Measurements from ENCODE around the gene ZSWIM6. TPM values are rescaled to one million over a fixed set of nuclear protein-coding genes. Genes with fewer than 3 reads are reported as not detected.

The ZSWIM6 gene
- polyA plus RNA-seq, 1 of the 3 experiments (the other 2 are of a cell fraction): 7.4 TPM

DNA sequence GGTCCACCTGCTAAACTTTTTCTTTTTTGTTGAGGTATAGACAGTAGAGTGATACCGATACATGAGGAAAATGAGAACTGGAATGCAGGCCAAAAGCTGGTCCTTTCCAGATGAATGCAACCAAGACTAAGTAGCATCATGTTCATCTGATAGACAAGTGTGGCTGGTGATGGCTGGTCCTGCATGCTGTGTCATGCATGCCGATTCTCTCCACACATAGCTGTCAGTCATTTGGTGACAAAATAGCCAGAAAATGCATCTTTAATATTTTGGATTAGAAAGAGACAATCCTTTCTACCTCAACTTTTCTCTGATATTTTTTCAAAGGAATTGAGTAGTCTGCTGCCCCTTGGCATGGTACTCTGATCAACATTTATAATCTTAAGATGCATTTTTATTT, 49.9 kb downstream of the ZSWIM6 start (continued):
- TF ChIP-seq, protein P1, sequence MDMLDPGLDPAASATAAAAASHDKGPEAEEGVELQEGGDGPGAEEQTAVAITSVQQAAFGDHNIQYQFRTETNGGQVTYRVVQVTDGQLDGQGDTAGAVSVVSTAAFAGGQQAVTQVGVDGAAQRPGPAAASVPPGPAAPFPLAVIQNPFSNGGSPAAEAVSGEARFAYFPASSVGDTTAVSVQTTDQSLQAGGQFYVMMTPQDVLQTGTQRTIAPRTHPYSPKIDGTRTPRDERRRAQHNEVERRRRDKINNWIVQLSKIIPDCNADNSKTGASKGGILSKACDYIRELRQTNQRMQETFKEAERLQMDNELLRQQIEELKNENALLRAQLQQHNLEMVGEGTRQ (IDR thresholded peaks at IDR 0.05; ENCODE audit: borderline replicate concordance, low read depth, low read length): no peak
- TF ChIP-seq FOSL2 (IDR thresholded peaks at IDR 0.05; ENCODE audit: borderline replicate concordance, low read depth): no peak
- TF ChIP-seq EP300 (IDR thresholded peaks at IDR 0.05; ENCODE audit: borderline replicate concordance in 1 of 2, low read depth in 1 of 2, low read length in 1 of 2): no peak

DNA sequence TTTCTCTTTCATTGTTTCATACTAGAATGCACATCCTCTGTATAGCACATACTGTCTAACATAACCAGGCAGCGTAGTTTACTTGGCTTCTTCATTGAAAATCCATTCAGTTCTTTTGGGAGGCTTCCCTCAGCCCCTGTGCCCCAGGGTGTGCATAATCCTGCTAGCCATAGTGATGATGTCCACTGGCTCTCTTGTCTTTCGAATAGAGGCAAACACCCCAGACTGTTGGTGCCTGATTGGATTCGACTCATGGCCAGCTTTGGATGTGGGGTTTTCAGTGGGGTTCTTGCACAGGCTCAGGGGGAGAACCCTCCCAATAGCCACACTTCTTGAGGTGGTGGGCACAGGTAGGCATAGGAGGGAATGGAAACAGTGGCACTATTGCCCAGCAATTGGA, 53.6 kb downstream of the ZSWIM6 start:
- H3K4me3 ChIP-seq (ENCODE audit: low read depth in 2 of 2, low read length in 1 of 2): no peak overlapping the region
- H3F3A ChIP-seq (replicated peaks; ENCODE audit: insufficient read depth): no peaks in the 10 kb centered on the region
- no peaks in the 10 kb centered on the region for H3K9me2 ChIP-seq
- no peak for DNase-seq
- H3K36me3 ChIP-seq (replicated peaks in 1 of 2; ENCODE audit: control insufficient read depth in 1 of 2, insufficient read depth in 2 of 2, low read length in 1 of 2): no peaks in the 10 kb centered on the region
- ChIA-PET CTCF (interaction anchor here (1.5 kb wide), 1 partner anchor 14 kb away, joined by 4 read pairs; no protein-coding TSS in a partner anchor), POLR2A (no interaction called here)
- no peak overlapping the region for H2AFZ ChIP-seq (ENCODE audit: low read depth)
- H4K20me1 ChIP-seq (ENCODE audit: insufficient read depth): peaks cover 61% of the 10 kb centered on the region
- H3K9me3 ChIP-seq: no peaks in the 10 kb centered on the region
- H3K27ac ChIP-seq (ENCODE audit: low read depth in 2 of 2, low read length in 1 of 2): no peak overlapping the region
- no peaks in the 10 kb centered on the region for H3K27me3 ChIP-seq (ENCODE audit: insufficient read depth)
- 94% methylated on average over 3 of the region's 3 CpGs for WGBS (ENCODE audit: low lambda C conversion rate)
- peaks cover 94% of the 10 kb centered on the region for H3K79me2 ChIP-seq (ENCODE audit: insufficient read depth)
- H3K4me1 ChIP-seq (ENCODE audit: control insufficient read depth in 1 of 2, insufficient read depth in 2 of 2, low read depth in 1 of 2, low read length in 1 of 2): peaks cover 4 to 6% of the 10 kb centered on the region in 2 experiments; a peak in 2 of 4 replicates
- H3K4me2 ChIP-seq: no peak overlapping the region
- no peak overlapping the region for H3K9ac ChIP-seq
- TF ChIP-seq, protein P2, sequence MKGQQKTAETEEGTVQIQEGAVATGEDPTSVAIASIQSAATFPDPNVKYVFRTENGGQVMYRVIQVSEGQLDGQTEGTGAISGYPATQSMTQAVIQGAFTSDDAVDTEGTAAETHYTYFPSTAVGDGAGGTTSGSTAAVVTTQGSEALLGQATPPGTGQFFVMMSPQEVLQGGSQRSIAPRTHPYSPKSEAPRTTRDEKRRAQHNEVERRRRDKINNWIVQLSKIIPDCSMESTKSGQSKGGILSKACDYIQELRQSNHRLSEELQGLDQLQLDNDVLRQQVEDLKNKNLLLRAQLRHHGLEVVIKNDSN (IDR thresholded peaks at IDR 0.05; ENCODE audit: borderline replicate concordance, low read depth): no peak
- TF ChIP-seq, protein P3, sequence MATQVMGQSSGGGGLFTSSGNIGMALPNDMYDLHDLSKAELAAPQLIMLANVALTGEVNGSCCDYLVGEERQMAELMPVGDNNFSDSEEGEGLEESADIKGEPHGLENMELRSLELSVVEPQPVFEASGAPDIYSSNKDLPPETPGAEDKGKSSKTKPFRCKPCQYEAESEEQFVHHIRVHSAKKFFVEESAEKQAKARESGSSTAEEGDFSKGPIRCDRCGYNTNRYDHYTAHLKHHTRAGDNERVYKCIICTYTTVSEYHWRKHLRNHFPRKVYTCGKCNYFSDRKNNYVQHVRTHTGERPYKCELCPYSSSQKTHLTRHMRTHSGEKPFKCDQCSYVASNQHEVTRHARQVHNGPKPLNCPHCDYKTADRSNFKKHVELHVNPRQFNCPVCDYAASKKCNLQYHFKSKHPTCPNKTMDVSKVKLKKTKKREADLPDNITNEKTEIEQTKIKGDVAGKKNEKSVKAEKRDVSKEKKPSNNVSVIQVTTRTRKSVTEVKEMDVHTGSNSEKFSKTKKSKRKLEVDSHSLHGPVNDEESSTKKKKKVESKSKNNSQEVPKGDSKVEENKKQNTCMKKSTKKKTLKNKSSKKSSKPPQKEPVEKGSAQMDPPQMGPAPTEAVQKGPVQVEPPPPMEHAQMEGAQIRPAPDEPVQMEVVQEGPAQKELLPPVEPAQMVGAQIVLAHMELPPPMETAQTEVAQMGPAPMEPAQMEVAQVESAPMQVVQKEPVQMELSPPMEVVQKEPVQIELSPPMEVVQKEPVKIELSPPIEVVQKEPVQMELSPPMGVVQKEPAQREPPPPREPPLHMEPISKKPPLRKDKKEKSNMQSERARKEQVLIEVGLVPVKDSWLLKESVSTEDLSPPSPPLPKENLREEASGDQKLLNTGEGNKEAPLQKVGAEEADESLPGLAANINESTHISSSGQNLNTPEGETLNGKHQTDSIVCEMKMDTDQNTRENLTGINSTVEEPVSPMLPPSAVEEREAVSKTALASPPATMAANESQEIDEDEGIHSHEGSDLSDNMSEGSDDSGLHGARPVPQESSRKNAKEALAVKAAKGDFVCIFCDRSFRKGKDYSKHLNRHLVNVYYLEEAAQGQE (IDR thresholded peaks at IDR 0.05; ENCODE audit: low read depth, low read length): no peak
- TF ChIP-seq CHD2 (IDR thresholded peaks at IDR 0.05; ENCODE audit: low read length, partially characterized antibody): no peak
- TF ChIP-seq, protein P4, sequence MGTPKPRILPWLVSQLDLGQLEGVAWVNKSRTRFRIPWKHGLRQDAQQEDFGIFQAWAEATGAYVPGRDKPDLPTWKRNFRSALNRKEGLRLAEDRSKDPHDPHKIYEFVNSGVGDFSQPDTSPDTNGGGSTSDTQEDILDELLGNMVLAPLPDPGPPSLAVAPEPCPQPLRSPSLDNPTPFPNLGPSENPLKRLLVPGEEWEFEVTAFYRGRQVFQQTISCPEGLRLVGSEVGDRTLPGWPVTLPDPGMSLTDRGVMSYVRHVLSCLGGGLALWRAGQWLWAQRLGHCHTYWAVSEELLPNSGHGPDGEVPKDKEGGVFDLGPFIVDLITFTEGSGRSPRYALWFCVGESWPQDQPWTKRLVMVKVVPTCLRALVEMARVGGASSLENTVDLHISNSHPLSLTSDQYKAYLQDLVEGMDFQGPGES (IDR thresholded peaks at IDR 0.05; ENCODE audit: low read depth, low read length): no peak
- TF ChIP-seq RFX5 (IDR thresholded peaks at IDR 0.05; ENCODE audit: low read length): no peak
- no peak for TF ChIP-seq MXI1 (IDR thresholded peaks at IDR 0.05; ENCODE audit: low read depth, low read length)
- no peak for TF ChIP-seq YY1 (IDR thresholded peaks at IDR 0.05; ENCODE audit: low read depth)
- no peak for TF ChIP-seq GATA2 (CRISPR knock-in tag; IDR thresholded peaks at IDR 0.05)
- no peak for TF ChIP-seq TEAD4 (IDR thresholded peaks at IDR 0.05; ENCODE audit: borderline replicate concordance, insufficient read depth)
- no peak for TF ChIP-seq RCOR1 (IDR thresholded peaks at IDR 0.05; ENCODE audit: low read length)
- TF ChIP-seq, protein P5, sequence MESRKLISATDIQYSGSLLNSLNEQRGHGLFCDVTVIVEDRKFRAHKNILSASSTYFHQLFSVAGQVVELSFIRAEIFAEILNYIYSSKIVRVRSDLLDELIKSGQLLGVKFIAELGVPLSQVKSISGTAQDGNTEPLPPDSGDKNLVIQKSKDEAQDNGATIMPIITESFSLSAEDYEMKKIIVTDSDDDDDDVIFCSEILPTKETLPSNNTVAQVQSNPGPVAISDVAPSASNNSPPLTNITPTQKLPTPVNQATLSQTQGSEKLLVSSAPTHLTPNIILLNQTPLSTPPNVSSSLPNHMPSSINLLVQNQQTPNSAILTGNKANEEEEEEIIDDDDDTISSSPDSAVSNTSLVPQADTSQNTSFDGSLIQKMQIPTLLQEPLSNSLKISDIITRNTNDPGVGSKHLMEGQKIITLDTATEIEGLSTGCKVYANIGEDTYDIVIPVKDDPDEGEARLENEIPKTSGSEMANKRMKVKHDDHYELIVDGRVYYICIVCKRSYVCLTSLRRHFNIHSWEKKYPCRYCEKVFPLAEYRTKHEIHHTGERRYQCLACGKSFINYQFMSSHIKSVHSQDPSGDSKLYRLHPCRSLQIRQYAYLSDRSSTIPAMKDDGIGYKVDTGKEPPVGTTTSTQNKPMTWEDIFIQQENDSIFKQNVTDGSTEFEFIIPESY (IDR thresholded peaks at IDR 0.05; ENCODE audit: borderline replicate concordance, low read depth): no peak
- TF ChIP-seq MEF2A (IDR thresholded peaks at IDR 0.05; ENCODE audit: borderline replicate concordance, low read depth): no peak
- TF ChIP-seq, protein P1 (IDR thresholded peaks at IDR 0.05; ENCODE audit: borderline replicate concordance, low read depth, low read length): no peak
- TF ChIP-seq SMC3 (IDR thresholded peaks at IDR 0.05; ENCODE audit: low read depth, low read length): no peak
- no peak for TF ChIP-seq TCF12 (IDR thresholded peaks at IDR 0.05)
- TF ChIP-seq EZH2phosphoT487 (IDR thresholded peaks at IDR 0.05; ENCODE audit: borderline replicate concordance, low read depth): no peak
- no peak for TF ChIP-seq CTCF (IDR thresholded peaks at IDR 0.05)

Measured in SK-N-SH (cell line).